Stimulated activated CD8-positive, alpha-beta memory T cell treated with anti-CD3 and anti-CD28 coated beads, Interleukin-4, amount 100 ng/mL, for 48 hours (primary cell): Measurements from ENCODE around the gene ETS1.

Experiments used
- DNase-seq: peaks from one replicate; pipeline ENCODE4 v3.0.0-alpha.2; 2020

The ETS1 gene

DNA sequence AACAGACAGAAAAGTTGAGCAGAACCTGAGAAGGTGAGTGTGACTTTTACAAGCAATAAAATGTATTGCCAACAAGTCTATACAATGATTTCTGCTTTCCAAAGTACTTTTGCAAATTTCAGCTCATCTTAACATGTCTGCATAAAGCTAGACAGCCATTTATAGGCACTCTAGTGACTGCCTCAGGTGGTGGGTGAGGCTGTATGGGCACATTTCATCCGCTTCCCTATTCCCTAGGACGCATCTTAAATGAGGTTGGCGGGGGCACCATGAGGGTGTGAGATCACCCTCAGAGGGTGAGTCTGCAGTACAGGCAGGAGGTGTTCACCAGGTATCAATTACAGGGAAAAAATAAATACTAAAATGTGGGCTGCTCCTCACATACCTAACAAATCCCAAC, 110.1 kb downstream of the ETS1 start:
- peak; percentile 37 for DNase-seq

DNA sequence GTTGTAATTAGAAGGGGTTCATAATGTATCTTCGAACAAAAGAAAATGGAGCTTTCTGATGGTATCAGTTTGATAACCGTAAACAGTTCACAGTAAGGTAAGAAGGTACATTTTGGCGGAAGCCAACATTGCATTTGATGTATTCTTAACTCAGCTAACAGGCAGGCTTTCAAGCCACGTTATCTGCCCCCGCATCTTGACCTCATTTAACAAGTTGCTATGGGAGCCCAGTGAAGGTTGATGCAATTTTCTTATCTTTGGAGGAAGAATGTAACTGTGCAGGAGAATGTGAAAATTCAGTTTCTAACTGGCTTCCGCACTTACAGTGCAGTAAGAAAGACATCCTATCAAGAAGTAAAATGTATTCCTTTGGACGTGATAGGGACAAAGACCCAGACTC, 110.6 kb downstream of the ETS1 start:
- peak; percentile 76 for DNase-seq

- DNase-seq, result no peak
Measured at GRCh38 chr11:128476049-128476448, 111.3 kb downstream of the ETS1 start.

GRCh38 chr11:128474036-128474874, 113.1 kb downstream of the ETS1 start:
- DNase-seq, result no peak

GRCh38 chr11:128473636-128474035, 113.7 kb downstream of the ETS1 start:
- no peak for DNase-seq

GRCh38 chr11:128472128-128473089, 114.9 kb downstream of the ETS1 start:
- DNase-seq, result peak; percentile 73

GRCh38 chr11:128471138-128471661, 116.2 kb downstream of the ETS1 start:
- DNase-seq, result peak; percentile 67

DNA sequence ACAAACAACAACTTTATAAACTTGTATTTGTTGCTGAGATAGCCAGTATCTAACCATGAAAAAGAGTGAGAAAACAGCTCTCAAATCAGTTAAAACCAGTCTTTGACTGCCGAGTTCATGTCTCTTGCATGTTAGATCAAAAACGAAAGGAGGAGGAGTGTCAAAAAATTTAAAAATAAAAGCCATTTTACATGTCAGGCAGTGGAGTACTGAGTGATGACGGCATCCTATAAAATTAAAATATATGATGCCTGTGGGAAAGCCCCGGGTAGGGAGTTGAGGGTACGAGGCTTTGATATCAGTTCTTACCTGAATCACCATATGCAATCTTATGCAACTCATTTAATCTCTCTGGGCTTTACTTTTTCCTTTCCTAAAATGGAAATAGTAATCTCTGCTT, 117.3 kb downstream of the ETS1 start:
- no peak for DNase-seq

GRCh38 chr11:128469220-128469619, 118.1 kb downstream of the ETS1 start:
- DNase-seq, result peak; percentile 54

GRCh38 chr11:128468111-128468510, 119.2 kb downstream of the ETS1 start:
- DNase-seq, result no peak

- DNase-seq, result no peak
Measured at GRCh38 chr11:128467610-128468041, 119.7 kb downstream of the ETS1 start.

GRCh38 chr11:128467041-128467440, 120.3 kb downstream of the ETS1 start:
- no peak for DNase-seq

DNA sequence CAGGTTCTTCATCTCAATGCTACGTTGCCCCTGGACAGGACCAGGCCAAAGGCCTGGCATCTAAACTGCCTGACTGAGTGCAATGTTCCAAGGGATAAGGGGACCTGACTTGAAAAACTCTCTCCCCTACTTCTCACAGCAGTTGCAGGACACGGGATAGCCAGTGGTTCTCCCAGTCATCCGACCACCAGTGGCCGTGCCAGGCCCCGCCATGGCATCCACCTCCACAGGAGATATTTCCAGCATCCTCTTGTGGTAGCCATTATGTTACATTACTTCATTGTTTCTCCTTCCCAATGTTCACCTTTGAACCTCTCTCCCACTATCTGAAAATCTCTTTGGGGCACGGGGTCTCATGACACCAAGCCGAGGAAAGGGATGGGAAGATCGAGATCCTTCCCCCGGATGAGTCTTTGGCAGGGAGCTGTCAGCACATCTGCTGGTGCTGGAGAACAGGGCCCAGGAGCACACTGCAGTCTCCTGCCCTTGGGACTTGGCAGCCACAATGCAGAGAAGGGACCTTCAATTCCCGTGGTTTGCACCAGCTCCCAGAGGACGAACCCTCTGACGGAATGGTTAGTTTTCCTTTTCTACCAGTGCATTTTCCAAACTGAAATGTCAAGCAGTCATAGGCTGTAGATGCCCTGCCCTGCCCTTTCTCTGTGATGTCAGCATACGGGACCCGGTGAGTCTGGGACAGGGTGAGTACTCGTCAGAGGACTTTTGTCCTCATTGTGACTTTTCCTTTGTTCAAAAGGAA, 121.2 kb downstream of the ETS1 start:
- DNase-seq, result peak; percentile 63

- DNase-seq, result no peak
Measured at GRCh38 chr11:128465531-128465930, 121.8 kb downstream of the ETS1 start.

DNA sequence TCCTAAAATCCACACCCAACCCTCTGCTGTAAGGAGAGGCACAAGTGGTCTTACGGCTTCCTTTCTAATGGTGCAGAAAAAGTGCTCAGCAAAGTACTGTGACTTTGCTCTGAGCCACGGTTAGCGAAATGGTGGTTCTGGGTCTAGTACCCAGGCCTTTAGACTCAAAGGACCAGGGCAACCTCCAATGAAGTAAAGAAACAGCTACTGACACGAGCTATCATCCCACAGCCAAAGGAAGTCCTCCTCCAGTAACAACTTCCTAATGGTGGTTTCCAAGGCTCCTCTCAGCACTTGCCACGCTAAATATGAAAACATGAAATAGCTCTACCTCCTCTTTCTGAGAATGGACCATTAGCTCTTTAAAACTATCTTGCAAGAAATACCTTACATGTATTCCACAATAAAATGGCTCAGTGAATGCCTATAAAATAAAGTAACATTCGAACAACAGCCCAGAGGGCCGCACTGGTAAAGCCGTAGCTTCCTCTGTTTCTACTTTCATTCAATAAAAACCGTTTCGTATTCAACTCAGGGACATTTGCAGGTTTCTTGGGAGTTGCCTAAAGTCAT, 122.4 kb downstream of the ETS1 start:
- no peak for DNase-seq

DNA sequence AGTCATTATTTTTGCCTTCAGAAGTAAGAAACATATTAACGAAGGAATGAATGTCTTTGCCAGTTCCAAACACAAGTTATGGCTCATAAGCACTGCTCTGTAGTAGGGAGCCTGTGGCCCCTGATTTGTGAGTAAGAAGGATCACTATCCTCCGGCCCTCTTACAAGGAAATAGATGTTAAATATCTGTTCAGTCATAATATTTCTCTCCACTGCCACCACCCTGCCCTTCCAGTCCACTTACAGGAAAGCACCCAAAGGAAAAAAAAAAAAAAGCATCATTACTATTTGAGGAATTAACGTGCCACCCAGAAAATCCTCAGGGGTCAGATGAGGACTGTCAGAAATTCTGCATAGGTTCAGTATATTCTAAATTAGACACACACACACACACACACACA, 123.4 kb downstream of the ETS1 start:
- DNase-seq, result no peak

DNA sequence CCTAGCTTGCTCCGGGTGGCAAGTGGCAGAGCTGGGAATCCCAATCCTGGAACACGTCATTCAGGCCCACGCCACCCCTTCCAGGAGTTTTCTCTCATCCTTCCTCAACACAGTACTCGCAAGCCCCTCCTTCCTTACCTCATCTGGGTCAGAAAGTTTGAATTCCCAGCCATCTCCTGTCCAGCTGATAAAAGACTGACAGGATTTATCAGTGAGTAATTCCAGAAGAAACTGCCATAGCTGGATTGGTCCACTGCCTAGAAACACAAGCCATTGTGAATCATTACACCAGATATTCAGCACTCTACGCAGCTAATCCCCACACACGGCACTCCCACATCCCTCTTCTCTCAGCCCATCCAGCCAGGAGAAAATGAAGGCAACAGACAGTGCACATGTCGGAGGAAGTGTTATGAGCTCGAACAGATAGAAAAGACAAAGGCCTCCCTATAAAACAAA, 124.0 kb downstream of the ETS1 start:
- no peak for DNase-seq

GRCh38 chr11:128462922-128463321, 124.4 kb downstream of the ETS1 start:
- DNase-seq, result no peak

DNA sequence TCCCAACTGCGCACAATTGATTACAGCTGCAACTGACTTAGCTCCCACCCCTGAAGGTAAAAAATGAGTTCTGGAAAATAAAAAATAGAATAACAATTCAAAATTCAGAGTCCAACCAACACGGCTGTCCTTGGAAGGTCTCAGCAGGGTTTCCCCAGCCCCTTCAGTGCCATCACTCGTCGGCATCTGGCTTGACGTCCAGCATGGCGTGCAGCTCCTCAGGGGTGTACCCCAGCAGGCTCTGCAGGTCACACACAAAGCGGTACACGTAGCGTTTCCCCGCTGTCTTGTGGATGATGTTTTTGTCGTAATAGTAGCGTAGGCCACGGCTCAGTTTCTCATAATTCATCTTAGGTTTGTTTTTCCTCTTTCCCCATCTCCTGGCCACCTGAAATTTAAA, 125.2 kb downstream of the ETS1 start:
- no peak for DNase-seq

GRCh38 chr11:128458321-128458720, 129.0 kb downstream of the ETS1 start:
- DNase-seq, result no peak

DNA sequence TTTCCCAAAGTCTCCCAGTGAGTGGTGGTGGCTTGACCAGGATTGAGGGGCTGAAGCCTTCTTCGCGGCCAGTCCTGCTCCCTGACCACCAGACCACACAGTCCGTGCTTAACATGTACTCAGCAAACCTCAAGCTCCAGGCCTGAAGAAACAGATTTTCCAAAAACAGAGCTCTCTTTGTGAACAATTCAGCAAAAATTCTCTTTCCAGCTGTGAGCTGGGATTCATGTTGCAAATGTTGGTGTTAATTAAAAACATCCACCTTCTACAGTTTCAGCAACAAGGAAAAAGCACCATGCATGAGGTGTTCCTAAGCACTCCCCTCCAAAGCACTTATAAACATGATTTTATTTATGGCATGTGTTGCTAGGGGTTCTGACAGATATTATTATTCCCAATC, 129.5 kb downstream of the ETS1 start:
- no peak for DNase-seq

DNA sequence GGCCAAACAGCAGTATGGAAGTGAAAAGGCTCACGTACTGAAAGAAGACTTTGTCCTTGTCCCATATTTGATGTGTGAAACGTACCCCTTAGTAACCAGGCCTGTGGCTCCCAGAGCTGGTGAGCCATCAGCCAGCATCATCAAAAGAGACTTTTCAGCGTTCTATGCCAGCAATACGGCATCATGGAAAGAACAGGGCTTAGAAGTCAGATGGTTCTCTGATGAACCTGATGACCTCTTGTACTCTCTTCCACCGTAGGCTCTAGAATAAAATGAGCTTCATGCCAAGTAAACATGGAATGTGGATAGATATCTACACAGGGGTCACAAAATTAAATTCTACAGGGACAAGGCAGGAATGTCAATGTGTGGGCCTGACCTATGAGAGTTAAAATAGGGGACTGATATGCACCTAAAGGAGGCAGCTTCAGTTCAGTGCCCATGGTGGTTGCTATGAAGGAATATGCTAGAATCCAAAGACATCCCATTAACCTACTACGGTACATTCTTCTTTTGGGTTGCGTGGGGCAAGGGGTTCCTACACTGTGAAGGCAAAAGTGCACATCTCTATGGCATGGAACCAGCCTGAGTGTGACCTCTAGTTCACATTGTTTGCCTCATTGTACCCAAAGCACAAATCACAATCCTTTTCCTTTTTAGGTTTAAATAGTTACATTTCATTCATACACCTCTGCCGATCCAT, 130.6 kb downstream of the ETS1 start:
- DNase-seq, result no peak
